Vagina (tissue), 2 donors: ENCODE results near the gene CFAP74. TPM values are rescaled to one million over a fixed set of nuclear protein-coding genes. Genes with fewer than 3 reads are reported as not detected.

Experiments
- DNase-seq, 2 donors: peaks; one replicate each; pipeline ENCODE4 v3.0.0-alpha.2; 2017; ENCODE audit errors: extremely low spot score in 2 of 2
- H3K27ac ChIP-seq: fragments of 200-600 bp; sonication (generic); one replicate; pipeline ENCODE4 v1.5.1; 2019
- H3K27me3 ChIP-seq: fragments of 200-600 bp; sonication (generic); one replicate; pipeline ENCODE4 v1.5.1; 2019
- H3K36me3 ChIP-seq, 2 donors: fragments of 200-600 bp; sonication (generic); one replicate each; pipeline ENCODE4 v1.5.1; 2017 to 2019
- H3K4me1 ChIP-seq: fragments of 200-600 bp; sonication (generic); one replicate; pipeline ENCODE4 v1.5.1; 2019
- H3K4me3 ChIP-seq, 2 donors: fragments of 200-600 bp; sonication (generic); 1 replicate in 1 of 2; 2 replicates in 1 of 2; pipeline ENCODE4 v1.5.1; 2016 to 2019
- H3K9me3 ChIP-seq: fragments of 200-600 bp; sonication (generic); one replicate; pipeline ENCODE4 v1.5.1; 2019
- POLR2A ChIP-seq, 2 donors: fragments of 450-650 bp; IDR thresholded peaks; one replicate each; pipeline ENCODE4 v1.6.1; 2017; ENCODE audit warnings: antibody characterized with exemption in 2 of 2, mild to moderate bottlenecking in 2 of 2, moderate library complexity in 2 of 2
- POLR2AphosphoS5 ChIP-seq, 2 donors: sonication (generic); formaldehyde crosslinking; IDR thresholded peaks; one replicate each; pipeline ENCODE4 v1.9.0; 2017; ENCODE audit warnings: antibody characterized with exemption in 2 of 2, mild to moderate bottlenecking in 2 of 2, low read depth in 1 of 2; ENCODE audit not compliant: insufficient read depth in 1 of 2
- intact Hi-C: fragments of 100-400 bp; cut with DNase I; formaldehyde crosslinking; loops from one replicate; pipeline ENCODE4 v1.15.1; 2023
- total RNA-seq: library from RNA; depleted of rRNA; stranded (reverse); fragments of >200 nt; gene quantifications from one replicate; pipeline ENCODE4 v1.2.3, GENCODE V29; 2016
- TF ChIP-seq, protein P1 (sequence below), 3 experiments: fragments of 450-650 bp in 2 of 3; fragments of 200-600 bp in 1 of 3; sonication (generic) in 1 of 3; IDR thresholded peaks; one replicate each; pipeline ENCODE4 v1.5.1; 2017 to 2019; ENCODE audit warnings: antibody characterized with exemption in 3 of 3, mild to moderate bottlenecking in 2 of 3, moderate library complexity in 2 of 3

CFAP74 gene
- total RNA-seq, 1 donor from 2014 or later, result not detected

DNA sequence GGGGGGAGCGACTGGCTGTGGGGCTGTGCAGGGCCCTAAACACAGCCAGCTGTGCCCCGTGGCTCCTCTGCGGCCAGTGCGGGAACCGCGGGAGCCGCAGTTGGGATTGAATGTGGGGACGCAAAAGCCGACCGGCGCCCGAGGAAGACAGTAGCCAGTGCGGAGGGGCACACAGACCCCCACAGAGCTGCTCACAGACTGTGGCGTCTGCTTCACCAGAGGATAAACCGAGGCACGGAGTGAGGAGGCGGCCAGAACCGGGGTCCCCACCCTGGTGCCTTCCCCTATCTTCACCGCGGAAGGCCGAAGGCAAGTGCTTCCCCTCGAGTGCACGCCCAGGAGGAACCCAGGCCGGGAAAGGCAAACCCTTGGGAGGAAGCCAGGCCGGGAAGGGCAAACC, 75.8 kb downstream of the CFAP74 start:
- TF ChIP-seq, protein P1, sequence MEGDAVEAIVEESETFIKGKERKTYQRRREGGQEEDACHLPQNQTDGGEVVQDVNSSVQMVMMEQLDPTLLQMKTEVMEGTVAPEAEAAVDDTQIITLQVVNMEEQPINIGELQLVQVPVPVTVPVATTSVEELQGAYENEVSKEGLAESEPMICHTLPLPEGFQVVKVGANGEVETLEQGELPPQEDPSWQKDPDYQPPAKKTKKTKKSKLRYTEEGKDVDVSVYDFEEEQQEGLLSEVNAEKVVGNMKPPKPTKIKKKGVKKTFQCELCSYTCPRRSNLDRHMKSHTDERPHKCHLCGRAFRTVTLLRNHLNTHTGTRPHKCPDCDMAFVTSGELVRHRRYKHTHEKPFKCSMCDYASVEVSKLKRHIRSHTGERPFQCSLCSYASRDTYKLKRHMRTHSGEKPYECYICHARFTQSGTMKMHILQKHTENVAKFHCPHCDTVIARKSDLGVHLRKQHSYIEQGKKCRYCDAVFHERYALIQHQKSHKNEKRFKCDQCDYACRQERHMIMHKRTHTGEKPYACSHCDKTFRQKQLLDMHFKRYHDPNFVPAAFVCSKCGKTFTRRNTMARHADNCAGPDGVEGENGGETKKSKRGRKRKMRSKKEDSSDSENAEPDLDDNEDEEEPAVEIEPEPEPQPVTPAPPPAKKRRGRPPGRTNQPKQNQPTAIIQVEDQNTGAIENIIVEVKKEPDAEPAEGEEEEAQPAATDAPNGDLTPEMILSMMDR (IDR thresholded peaks at IDR 0.05), result no peak
- TF ChIP-seq POLR2A (IDR thresholded peaks at IDR 0.05) (no peak), POLR2AphosphoS5 (IDR thresholded peaks at IDR 0.05; ENCODE audit: insufficient read depth in 1 of 2, low read depth in 1 of 2) (no peak)

DNA sequence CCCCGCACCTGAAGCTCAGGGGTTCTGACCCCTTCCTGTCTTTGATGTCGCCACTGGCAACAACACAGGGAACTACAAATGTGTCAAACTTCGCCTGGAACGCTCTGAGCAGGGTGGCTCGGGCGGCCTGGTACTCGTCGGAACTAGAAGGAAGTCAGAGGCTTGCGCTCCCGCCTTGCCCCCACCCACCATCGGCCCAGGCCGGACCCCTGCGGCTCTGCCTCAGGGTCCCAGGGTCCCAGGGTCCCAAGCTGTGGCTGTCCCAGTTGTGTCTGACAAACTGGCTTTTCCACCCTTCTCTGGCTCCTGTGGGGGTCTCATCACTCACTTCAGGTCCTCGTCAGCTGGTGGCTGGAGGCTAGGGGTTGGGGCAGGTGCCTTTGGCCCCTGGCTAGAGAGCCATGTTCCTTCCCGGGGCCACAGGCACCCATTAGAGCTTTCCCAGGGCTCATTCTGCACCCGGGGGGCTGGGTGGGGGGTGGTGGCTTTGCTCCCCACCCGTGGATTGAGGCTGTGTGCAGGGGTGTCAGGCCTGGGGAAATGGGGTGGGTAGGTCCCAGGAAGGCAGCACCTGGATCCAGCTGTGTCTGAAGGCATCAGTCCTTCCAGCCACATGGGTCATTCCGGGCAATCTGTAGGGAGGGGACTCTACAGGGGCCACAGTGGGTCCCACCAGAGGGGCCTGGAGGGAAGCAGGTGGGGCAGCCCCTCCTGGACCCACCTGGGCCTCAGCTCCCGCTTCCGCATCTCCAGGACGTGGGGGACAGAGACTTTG, 76.5 kb downstream of the CFAP74 start:
- Histone ChIP-seq H3K4me1 (no peaks in the 10 kb centered on the region), H3K27ac (no peak overlapping the region), H3K4me3 (no peak overlapping the region), H3K27me3 (no peaks in the 10 kb centered on the region), H3K36me3 (no peaks in the 10 kb centered on the region), H3K9me3 (no peaks in the 10 kb centered on the region)
- intact Hi-C loops, result no loop called here
- TF ChIP-seq, protein P1 (IDR thresholded peaks at IDR 0.05), result no peak
- TF ChIP-seq POLR2A (IDR thresholded peaks at IDR 0.05), result no peak
- DNase-seq, result no peak

More for the DNA sequence above, 75.8 kb downstream of the CFAP74 start:
- no peaks in the 10 kb centered on the region for H3K9me3 ChIP-seq
- H3K27me3 ChIP-seq, result no peaks in the 10 kb centered on the region
- DNase-seq, result no peak
- intact Hi-C loops, result no loop called here
- H3K36me3 ChIP-seq, result no peaks in the 10 kb centered on the region
- H3K4me1 ChIP-seq, result no peaks in the 10 kb centered on the region
- H3K4me3 ChIP-seq, result no peak overlapping the region
- H3K27ac ChIP-seq, result no peak overlapping the region

DNA sequence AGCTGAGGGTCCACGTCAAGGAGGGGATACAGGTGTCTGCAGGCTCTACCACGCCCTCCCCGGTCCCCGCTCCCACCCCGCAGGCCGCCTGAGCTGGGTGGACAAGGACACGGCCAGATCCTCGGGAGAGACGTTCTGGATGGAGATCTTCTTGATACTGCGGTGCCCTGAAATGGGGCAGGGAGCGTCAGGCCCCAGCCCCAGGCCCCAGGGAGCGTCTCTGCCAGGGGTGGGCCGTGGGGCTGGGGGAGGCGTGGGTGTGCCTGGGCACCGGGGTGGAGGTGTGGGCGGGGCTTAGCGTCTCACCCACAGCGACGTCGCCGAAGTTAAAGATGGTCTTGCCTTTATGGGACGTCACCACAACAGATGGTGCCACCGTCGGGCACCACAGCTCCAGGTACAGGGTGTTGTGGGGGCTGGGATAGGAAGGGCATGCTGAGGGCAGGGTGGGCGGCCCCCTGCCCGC, 77.2 kb downstream of the CFAP74 start:
- no peak overlapping the region for H3K27ac ChIP-seq
- no peaks in the 10 kb centered on the region for H3K27me3 ChIP-seq
- no peaks in the 10 kb centered on the region for H3K4me1 ChIP-seq
- no peak for DNase-seq
- no peaks in the 10 kb centered on the region for H3K9me3 ChIP-seq
- no peak overlapping the region for H3K4me3 ChIP-seq
- TF ChIP-seq POLR2AphosphoS5 (IDR thresholded peaks at IDR 0.05; ENCODE audit: insufficient read depth in 1 of 2, low read depth in 1 of 2), result no peak
- TF ChIP-seq POLR2A (IDR thresholded peaks at IDR 0.05), result no peak
- H3K36me3 ChIP-seq, result no peaks in the 10 kb centered on the region
- intact Hi-C loops, result no loop called here

DNA sequence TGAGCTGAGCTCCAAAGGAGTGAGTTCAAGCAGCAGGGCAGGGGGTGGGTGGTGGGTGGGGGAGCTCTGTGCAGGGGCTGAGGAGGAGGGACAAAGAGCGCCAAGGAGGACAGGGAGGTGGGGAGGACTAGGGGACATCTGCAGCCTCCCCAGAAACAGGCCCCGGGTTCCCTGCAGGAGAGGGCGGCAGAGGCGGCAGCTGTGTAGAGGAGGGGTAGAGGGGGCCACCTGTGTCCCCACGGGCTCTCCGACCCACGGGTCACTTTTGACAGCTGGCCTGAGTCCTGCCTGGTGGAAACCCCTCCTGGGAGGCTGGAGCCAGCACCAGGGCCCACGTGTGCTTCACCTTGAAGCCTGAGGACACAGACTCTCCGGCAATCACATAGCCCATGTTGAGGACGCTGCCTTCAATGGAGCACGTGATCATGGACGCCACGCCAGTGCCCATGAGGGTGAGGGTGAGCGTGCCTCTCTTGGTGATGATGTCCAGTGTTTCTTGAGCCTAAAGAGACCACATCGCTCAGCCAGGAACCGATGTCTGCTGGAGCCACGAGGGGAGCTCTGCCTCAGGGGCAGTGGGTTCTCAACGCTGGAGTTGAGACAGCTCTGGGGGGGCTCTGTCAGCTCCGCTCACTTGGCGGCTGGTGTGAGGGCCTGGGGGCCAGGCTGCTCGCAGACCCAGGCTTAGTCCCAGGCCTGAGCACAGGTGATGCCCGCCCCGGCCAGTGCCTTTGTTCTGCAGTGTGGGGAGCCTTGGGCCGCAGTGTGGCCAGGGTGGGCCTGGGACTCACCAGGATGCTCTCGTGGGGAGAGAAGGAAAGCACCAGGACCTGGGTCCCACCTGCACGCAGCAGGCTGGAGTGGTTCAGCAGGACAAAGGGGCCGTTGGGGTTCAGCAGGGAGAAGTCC, 77.9 kb downstream of the CFAP74 start:
- H3K27me3 ChIP-seq, result no peaks in the 10 kb centered on the region
- H3K4me3 ChIP-seq, result no peak overlapping the region
- H3K4me1 ChIP-seq, result no peaks in the 10 kb centered on the region
- H3K9me3 ChIP-seq, result no peaks in the 10 kb centered on the region
- no peak for TF ChIP-seq POLR2AphosphoS5 (IDR thresholded peaks at IDR 0.05; ENCODE audit: insufficient read depth in 1 of 2, low read depth in 1 of 2)
- TF ChIP-seq, protein P1 (IDR thresholded peaks at IDR 0.05), result no peak
- no peak for TF ChIP-seq POLR2A (IDR thresholded peaks at IDR 0.05)
- no peak overlapping the region for H3K27ac ChIP-seq
- intact Hi-C loops, result no loop called here
- no peak for DNase-seq
- H3K36me3 ChIP-seq, result no peaks in the 10 kb centered on the region

DNA sequence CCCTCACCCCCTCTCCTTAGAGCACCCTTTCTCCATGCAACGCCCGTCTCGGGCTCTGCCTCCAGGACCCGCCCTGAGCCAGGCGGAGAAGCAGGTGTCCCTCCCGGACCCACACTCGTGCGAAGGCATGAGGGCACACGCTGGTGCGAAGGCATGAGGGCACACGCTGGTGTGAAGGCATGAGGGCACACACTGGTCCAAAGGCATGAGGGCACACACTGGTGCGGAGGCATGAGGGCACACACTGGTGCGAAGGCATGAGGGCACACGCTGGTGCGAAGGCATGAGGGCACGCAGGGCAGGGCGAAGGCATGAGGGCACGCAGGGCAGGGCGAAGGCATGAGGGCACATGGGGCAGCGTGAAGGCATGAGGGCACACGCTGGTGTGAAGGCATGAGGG, 78.7 kb downstream of the CFAP74 start:
- Histone ChIP-seq H3K9me3 (no peaks in the 10 kb centered on the region), H3K36me3 (no peaks in the 10 kb centered on the region), H3K4me3 (no peak overlapping the region), H3K4me1 (peaks cover 1% of the 10 kb centered on the region), H3K27me3 (no peaks in the 10 kb centered on the region), H3K27ac (no peak overlapping the region)
- TF ChIP-seq POLR2A (IDR thresholded peaks at IDR 0.05) (no peak), POLR2AphosphoS5 (IDR thresholded peaks at IDR 0.05; ENCODE audit: insufficient read depth in 1 of 2, low read depth in 1 of 2) (no peak)
- TF ChIP-seq, protein P1 (IDR thresholded peaks at IDR 0.05), result no peak
- no peak for DNase-seq
- intact Hi-C loops, result no loop called here
